NCI-H128 (cell line): ENCODE results near the gene KCNB1.

ENCODE experiments used
- DNase-seq: peaks from one replicate; lab custom pipeline; 2025; ENCODE audit not compliant: unreplicated experiment; lab: John Stamatoyannopoulos, UW

The KCNB1 gene

DNA sequence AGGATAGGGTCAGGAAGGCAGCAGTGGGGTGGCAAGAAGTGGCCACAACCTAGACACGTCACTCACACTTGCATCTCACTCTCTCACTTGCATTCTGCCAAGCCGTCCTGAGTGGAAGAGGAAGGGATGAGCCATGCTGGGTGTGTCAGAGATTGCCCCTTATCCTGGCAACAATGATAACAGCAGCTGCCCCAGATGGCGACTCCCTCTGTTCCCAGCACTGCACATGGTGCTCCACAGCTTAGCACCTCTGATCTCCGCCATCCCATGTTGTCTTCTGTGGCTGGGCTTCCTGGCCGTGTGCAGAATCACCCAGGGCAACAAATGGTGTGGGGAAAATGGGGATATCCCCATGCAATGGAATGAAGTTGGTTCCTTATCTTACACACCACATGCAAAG, 11.1 kb downstream of the KCNB1 start:
- DNase-seq, result no peak

DNA sequence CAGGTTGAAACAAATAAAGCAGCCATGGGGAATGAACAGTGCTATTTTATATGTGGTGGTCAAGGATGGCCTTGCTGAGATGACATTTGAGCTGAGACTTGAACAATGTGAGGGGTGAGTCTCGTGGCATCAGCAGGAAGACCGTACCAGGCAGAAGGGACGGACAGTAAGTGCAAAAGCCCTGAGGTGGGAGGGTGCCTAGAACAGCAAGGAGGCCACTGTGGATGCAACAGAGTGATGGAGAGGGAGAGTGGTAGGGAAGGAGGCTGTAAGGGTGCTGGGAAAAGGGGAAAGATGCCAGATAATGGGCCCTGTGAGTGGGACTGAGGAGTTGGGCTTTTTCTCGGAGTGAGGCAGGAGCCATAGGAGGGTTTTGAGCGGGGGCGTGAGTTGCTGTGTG, 11.5 kb downstream of the KCNB1 start:
- no peak for DNase-seq

DNA sequence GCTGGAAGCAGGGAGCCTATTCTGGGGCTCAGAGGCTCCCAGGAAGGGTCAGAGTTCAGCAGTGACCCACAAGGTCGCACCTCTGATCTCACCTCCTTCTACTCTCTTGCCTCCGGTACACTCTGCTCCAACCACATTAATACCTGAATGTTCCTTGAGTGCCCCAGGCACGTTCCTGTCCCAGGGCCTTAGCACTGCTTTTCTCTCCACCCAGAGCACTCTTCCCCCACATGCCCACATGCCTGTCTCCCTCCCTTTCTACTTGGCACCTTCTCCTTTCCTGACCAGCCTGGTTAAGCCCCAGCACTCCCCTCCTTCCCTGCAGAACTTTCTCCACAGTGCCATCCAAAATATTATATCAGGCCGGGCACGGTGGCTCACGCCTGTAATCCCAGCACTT, 13.4 kb downstream of the KCNB1 start:
- DNase-seq, result no peak

DNA sequence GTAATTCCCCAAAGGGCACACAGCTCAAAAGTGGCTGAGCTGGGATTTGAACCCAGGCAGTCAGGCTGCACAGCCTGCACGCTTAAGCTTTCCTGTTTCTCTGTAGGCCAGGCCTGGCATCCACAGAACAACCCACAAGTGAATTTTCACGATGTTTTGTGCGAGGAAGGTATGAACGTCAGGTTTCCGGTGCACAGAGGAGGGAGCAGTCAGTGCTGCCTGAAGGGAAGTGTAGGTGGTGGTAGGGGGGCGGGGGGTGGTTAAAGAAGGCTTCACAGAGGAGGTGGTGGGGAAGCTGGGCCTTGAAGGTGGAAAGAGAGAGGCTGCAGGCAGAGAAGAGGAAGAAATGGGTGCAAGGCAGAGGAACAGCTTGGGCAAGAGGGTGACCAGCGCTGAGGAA, 14.1 kb downstream of the KCNB1 start:
- DNase-seq, result no peak

DNA sequence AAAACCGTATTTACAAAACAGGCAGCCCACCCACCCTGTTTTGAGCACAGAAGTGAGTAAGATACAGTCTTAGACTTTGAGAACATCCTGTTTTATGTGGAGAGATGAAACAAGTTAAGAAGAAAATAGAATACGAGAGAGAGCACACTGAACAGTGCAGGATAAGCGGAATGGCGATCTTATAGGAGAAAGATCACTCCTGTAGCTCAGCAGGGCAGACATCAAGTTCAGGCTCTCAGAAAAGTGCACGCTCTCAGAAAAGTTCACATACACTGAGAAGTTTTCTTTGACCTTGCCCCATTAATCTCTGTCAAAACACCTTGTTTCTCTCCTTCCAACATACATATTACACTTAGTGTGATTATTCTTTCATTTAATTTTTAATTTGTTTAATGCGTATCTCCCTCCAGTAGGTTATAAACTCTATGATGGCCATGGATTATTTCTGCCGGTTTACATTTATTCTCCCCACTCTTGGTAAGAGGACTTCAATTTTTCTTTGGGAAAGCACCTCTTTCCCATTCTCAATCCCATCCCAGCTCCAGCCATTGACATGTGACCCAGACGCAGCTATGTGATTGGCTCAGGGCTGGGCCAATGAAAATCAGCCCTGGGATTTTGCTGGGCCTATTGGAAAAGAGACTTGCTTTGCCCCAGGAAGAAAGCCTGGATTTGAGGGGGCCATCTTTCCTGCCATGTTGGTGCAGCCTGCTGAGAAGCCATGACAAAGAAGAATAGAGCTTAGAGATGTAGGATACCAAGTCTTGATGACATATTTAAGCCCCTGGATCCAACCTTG, 16.2 kb downstream of the KCNB1 start:
- no peak for DNase-seq

DNA sequence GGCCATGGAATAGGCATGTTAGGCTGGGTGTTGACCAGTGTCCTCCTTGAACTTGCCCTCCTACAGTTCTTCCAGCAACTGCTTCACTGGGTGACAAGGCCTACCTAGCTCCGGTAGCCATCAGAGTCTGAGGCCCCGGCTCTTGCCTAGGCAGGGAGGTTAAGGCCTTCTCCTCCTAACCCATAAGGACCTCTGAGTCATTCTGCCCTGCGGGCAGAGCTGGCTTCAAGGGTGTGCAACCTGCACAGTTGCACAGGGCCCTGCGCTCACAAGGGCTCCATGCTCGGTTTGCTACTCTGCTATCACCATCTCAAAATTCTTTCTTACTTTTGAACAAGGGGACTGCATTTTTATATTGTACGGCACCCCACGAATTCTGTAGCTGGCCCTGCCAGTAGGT, 17.9 kb downstream of the KCNB1 start:
- no peak for DNase-seq

DNA sequence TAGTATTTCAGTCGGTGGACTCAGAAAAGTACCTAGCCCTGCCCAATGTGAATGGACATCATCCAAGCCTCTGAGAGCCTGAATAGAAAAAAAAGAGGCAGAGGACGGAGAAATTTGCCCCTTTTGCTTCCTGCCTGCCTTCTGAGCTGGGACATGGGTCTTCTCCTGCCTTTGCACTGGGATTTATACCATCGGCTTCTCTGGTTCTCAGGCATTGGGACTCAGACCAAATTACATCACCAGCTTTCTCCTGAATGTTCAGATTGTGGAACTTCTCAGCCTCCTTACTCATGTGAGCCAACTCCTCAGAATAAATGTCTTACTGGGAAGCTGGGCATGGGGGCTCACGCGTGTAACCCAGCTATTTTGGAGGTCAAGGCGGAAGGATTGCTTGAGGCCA, 19.8 kb downstream of the KCNB1 start:
- no peak for DNase-seq

DNA sequence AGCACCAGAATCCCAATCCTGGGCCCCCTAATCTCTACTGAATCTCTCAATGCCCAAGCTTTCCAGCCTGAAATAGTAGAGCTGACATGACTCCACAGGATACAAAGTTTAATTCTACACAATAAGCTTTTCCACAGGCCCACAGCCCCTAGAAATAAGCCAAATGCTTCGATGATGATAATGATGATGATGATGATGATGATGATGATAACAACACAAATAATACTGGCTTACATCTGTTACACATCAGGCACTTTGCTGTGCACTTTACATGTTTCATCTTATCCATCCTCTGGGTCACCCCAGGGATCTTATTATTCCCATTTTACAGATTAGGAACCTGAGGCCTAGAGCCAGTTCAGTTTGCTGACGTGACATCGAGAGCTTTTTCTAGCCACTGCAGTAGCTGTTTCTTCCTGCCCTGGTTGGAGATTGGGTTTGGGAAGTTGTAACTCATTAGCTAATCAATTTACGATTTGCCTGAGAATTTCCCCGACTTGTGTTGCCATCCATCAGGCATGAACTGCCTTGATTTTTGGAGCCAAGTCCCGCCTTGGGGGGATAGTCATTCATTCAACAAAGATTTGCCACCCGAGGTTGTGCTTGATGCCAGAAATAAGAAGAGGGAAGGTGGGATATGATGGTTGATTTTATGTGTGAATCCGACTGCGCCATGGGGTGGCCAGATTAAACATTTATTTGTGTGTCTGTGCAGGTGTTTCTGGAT, 20.4 kb downstream of the KCNB1 start:
- no peak for DNase-seq

DNA sequence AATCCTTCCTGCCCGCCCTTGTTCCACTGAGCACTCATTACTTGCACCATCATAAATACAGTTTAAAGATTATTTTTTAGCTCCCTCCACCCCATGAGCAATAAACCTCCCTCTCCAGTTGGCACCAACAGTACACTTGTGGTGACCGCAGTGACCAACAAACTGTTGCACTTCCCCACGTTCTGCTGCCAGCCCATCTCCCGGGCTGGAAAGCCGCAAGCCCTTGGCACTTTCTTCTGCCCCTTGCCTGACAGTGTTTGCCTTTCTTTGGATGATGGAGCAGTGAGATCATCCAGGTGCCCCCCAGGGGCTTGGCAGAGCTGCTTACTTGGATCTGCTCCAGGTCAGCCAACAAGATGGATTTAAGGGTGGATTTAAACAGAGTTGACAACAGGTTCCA, 21.6 kb downstream of the KCNB1 start:
- no peak for DNase-seq

DNA sequence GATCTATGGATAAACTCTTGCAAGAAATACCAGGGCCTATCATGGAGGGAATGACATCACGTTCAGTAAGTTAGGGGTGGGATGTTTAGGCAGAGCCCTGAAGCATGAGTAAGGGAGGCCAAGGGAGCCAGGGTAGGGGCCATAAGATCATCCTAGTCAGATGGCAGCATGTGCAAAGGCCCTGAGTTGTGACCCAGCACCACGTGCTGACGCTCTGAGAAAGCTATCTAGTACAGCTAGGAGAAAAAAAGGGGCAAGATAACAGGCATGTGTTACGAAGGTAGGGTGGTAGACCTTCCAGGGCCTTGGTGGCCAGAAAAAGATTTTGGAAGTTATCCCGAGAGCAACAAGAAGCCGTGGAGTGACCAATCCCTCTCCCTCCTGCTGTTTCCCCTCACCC, 22.3 kb downstream of the KCNB1 start:
- DNase-seq, result no peak

DNA sequence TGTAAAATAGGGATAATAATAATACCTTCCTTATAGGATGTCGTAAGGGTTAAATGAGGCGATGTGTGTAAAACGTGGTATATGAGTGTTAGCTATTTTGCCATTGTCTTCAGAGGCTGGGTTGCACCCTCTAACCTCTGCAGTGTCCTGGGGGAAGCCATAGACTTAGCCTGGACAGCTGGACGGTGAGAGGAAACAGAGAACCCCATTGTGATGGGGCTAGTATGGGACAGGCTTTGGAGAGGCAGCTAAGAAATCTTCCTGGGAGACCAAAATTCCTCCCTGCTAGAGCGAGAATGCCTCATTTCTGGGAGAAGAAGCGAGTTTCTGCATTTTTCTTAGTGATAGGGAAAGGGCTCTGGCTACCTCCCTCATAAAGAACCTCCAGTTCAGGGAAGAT, 22.8 kb downstream of the KCNB1 start:
- DNase-seq, result no peak

DNA sequence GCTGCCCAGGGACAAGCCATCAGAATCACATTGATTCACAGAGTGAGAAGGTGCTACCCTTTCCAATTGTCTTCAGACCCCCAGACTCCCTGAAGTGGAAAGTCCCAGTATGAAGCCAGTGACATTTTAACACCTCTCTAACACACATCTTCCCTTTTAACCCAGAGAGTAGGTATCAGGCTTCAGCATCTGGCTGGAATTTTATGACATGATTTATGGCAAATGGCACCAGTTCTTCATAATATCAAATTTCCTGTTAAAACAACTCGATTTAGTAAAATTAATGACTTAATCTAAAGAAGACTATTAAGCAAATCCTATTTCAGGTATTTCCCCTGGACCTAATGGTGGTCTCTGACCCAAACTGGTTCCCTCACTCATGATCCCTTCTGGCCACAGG, 25.0 kb downstream of the KCNB1 start:
- DNase-seq, result no peak

DNA sequence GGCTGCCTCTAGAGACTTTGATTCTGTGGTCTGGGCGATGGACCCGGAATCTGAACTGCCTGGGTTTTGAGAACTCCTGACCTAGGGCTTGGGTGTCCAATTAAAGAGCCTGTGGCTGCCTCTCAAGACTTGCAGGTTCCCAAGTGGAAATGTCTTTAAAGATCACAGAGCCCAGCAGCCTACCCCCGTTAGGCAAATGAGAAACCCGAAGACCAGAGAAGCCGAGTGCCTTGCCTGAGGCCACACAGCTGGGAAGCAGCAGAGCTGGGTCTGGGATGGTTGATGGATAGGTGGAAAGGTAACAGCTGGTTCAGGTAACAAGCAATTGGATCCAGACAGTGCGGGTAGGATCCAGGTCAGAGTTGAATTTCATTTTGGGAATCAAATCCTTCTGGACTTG, 25.8 kb downstream of the KCNB1 start:
- DNase-seq, result no peak

DNA sequence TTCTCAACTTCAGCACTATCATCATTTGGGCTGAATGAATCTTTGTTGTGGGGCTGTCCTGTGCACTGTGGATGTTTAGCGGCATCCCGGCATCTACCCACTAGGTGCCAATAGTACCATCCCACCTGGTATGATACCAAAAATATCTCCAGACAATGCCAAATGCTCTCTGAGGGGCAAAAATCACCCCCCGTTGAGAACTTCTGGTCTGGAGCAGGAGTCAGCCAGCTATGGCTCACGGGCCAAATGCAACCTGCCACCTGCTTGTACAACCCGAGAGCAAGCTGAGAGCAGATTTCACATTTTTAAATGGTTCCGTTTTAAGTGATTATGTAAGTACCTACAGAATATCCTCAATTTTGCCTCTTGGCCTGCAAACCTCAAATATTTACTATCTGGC, 26.8 kb downstream of the KCNB1 start:
- DNase-seq, result no peak

DNA sequence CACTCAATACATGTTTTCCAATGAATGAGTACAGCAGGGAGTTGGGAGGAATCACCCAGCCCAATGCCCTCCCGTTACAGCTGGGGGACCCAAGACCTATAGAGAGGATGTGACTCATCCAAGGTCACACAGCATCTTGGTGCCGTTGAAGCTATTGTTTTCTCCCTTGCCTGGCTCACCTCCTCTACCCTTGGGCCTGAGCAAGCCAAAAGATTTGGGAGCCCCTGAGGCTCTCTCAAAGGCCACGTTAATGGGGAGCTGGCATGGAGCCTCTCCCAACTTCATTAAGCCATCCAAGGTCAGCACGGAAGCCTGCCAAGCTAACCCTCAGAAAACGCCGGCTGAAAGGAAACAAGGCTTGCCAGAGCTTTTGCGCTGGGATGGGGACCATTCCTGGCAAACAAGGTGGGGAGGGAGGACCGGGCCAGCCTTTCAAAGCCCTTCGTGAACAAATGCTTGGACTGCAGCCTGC, 30.4 kb downstream of the KCNB1 start:
- DNase-seq, result no peak

DNA sequence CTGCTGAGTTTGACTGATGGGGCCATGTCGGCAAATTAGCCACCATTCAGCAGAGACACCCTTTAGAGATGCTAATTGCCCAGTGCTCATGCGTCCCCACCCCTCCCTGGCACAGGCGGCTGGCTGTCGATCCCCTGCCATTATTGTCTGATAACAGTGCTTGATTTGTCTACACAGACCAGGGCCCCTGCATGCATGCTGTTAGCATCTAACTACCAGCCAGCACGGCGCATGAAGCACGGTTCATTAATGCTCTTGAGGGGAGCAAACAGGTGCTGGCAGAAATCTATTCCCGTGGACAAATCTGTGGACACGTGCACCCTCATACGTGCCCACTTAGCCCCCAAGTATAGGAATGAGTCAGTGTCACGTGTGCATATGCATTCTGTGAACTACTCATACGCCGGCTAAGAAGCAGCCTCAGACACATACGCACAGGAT, 32.2 kb downstream of the KCNB1 start:
- DNase-seq, result peak; percentile 22

DNA sequence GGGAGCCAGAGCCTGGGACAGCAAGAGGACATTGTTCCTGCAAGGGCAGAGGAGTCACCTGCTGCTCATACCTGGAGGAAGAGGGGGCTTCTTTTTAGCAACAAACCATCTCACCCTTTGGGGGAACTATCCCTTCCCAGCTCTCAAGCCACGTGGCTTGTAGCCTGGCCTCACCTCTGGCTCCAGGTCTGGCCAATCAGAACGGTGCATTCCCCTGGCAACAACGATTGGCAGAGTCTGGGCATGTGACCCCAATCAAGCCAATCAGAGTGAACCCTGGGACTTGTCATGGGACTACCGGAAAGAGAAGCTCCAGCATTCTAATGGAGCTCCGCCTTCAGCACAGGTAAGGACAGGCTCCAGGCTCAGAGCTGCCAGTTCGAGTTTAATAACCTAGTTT, 33.6 kb downstream of the KCNB1 start:
- DNase-seq, result no peak

DNA sequence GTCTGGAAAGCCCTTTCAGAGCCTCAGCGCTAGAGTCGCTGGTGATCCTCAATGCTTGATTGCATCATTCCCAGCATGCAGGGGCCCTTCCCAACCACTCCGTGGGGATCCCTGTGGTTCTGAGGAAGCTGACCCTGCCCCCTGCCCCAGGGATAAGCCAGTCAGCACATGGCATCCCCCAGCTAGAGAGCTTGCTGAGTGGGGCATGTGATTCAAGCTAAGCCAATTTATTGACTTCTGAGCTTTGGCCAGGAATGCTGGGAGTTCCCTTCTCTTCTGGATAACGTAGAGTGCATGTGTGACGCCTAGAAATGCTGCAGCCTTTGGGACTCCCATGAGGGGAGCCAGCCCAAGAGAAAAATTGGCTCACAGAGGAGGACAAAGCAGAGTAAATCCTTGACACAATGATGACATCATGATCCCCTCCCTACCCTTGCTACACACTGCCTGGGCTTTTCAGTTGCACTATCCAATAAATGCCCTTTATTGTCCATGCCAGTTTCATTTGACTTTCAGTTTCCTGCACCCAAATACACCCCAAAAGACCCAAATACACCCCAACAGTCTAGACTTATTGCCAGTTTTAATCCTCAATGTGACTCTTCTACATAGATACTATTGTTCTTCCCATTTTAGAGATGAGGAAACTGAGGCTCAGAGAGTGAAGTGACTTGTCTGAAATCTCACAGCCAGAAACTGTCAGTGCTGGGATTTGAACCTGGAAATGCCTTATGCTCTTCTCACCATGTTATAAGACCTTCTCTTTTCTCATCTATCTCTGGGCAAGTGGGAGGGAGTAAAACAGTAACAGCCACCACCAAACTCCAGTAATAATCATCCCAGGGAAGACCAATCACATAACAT, 34.3 kb downstream of the KCNB1 start:
- no peak for DNase-seq

DNA sequence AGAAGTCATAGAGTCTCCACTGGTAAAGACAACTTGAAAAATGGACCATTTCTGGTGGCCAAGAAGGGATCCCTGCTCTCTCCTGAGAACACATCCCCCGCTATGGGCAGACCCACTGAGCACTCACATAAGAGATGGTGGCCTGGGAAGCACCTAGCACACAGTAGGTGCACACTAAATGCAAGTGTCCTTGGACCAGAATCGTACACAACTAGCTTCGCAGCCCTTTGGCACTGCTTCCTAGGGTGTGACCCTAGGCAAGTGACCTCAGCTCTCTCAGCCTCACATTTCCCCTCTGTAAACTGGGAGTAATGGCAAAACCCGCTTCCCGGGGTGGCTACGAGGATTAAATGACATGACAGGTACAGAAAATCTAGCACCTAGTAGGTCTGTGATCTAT, 35.1 kb downstream of the KCNB1 start:
- DNase-seq, result no peak

DNA sequence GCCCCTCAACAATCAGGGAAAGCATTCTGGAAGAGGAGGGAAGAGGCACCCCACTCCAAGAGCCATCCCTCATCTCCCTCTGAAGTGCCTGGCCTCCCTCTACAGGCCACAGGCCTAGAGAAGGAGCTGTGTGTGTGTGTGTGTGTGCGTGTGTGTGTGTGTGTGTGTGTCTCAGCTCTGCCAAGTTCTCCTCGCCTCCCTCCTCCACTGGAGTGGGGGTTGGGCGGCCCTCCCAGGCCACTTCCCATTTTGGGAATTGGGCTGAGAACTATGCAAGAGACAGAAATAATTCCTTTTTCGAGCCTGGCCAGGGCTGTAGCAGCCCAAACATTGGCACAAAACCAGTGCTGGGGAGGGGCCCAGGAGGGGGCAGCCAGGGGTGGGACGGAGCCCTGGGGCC, 35.7 kb downstream of the KCNB1 start:
- DNase-seq, result no peak

DNA sequence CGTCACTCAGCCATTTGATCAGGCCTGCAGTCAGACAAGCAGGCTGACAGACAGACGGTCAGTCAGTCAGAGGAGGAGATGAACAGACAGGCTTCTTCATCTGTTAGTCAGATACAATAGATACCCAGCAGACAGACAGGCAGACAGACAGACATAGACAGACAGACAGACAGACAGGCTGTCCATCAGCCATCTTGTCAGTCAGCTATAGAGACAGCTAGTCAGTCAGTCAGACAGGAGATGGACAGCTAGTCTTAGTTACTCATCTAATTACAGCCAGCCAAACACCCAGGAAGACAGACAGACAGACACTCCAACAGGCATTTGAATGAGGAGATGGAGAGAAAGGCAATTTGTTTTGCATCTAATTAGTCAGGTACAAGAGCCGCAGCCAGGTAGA, 36.4 kb downstream of the KCNB1 start:
- no peak for DNase-seq

DNA sequence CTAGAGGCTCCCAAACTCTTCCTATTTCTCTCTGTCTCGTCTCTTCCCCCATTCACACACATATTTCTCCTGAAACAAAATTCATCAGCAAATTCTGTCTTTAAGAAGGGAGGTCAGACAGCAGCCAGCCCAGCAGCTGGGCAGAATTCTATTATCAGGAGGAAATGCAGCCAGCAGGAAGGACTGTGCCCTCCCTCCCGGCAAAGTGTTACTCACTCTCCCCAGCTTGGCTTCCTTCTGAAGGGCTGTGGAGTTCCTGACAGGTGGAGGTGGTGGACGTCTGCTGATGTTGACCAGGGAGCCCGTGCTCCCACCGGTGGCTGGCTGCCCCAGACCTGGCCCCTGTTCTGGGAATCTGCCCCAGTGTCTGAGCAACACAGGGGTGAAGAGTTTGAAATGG, 37.3 kb downstream of the KCNB1 start:
- no peak for DNase-seq
